CD4-positive, alpha-beta T cell treated with Interleukin-4 for 1 hour (primary cell): Measurements from ENCODE around the gene LRFN2.

Experiments
- DNase-seq, 2 donors: peaks; one replicate each; pipeline ENCODE4 v3.0.0-alpha.2; 2020 to 2022

LRFN2 gene

DNA sequence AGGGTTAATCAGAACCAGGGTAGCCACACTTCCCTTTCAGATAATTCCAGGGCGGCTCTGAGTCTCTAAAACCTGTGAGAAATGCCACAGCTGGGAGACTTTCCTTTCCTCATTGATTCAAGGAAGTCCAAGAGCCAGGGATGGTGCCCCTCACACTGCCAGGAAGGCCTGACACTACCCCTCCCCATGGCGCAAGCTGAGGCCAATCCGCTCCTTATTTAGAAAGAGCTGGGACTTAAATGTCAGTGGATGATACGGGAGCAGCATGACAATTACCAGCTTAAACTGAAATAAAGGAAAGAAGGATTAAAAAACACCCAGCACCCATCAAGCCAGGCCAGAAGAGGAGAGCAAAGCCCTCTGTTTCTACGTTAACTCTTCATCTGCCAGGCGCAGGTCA, 244.4 kb downstream of the LRFN2 start:
- no peak for DNase-seq

DNA sequence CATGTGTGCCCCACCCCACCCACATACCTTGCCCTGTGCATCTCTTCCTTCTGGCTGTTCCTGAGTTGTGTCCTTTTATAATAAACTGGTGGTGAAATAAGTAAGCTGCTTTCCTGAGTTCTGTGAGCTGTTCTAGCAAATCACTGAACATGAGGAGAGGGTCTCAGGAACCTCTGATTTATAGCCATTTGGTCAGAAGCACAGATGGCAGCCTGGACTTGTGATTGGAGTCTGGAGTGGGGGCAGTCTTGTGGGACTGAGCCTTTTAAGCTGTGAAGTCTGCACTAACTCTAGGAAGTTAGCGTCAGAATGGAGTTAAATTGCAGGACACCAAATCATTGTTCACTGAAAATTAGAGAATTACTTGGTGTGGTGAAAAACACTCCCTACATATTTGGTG, 245.4 kb downstream of the LRFN2 start:
- DNase-seq, result no peak
